Chondrocyte (in vitro differentiated cells): ENCODE results near the gene AGO3. TPM values are rescaled to one million over a fixed set of nuclear protein-coding genes. Genes with fewer than 3 reads are reported as not detected.
A peak's percentile ranks its signal among the peaks of the same experiment; 100 is the strongest.

Experiments
- DNase-seq: peaks from one replicate; pipeline ENCODE4 v3.0.0; 2021; ENCODE audit warnings: mixed read lengths, low spot score
- H3K27ac Mint-ChIP-seq: one replicate; pipeline ENCODE4 v1.8.0; 2021; ENCODE audit warnings: mild to moderate bottlenecking, moderate library complexity, mixed read lengths; ENCODE audit not compliant: unreplicated experiment
- H3K27me3 Mint-ChIP-seq: 2 replicates; pipeline ENCODE4 v1.8.0; 2021; ENCODE audit warnings: low read depth, mixed read lengths
- H3K36me3 Mint-ChIP-seq: 2 replicates; pipeline ENCODE4 v1.8.0; 2021; ENCODE audit warnings: low read depth, mixed read lengths
- H3K4me1 Mint-ChIP-seq: 2 replicates; pipeline ENCODE4 v1.8.0; 2021; ENCODE audit warnings: low read depth, mild to moderate bottlenecking, mixed read lengths
- H3K4me3 Mint-ChIP-seq: one replicate; pipeline ENCODE4 v1.8.0; 2021; ENCODE audit warnings: mild to moderate bottlenecking, moderate library complexity, mixed read lengths; ENCODE audit not compliant: unreplicated experiment
- H3K9me3 Mint-ChIP-seq: 2 replicates; pipeline ENCODE4 v1.8.0; 2021; ENCODE audit warnings: low read depth, mixed read lengths
- total RNA-seq: library from RNA; stranded (reverse); gene quantifications from 3 replicates; pipeline ENCODE4 v1.2.1, GENCODE V29; 2021
- TF ChIP-seq, protein P1 (sequence below): fragments of 200-600 bp; sonication (generic); IDR thresholded peaks from 2 replicates; pipeline ENCODE4 v1.5.0; 2021; ENCODE audit warnings: antibody characterized with exemption, mild to moderate bottlenecking, moderate library complexity

The AGO3 gene
- total RNA-seq, 1 donor from 2014 or later, result 26.1 TPM

DNA sequence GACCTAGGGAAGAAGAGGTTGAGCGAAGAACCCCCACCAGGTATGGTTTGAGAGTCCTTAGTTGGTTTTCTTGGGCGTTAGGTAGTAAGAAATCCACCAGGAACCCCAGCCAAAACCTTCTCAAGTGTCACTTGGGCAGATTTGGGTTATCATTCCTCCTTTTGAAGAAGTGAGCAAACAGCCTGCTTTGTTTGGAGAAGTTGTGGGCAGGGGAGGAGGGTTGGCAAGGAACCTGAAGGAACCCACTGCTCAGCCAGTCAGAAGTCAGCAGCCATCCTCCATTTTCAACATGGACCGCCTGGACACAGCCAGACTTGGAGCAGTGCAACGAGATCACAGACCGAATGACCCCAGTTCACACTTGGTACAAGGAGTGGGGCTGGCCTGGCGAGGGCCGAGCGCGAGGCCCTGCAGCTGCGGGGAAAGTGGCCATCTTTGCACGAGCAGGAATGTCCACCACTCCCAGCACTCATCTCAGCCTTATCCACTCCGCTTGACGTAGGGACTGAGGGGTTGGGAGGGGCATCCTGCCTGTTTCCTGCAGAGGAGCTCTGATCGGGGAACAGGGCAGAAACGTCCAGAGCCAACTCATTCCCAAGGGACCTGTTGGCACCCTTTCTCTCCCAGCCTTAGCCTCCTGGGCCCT is 165.0 kb downstream of the AGO3 start:
- peaks cover 16% of the 10 kb centered on the region for H3K4me1 Mint-ChIP-seq
- TF ChIP-seq, protein P1, sequence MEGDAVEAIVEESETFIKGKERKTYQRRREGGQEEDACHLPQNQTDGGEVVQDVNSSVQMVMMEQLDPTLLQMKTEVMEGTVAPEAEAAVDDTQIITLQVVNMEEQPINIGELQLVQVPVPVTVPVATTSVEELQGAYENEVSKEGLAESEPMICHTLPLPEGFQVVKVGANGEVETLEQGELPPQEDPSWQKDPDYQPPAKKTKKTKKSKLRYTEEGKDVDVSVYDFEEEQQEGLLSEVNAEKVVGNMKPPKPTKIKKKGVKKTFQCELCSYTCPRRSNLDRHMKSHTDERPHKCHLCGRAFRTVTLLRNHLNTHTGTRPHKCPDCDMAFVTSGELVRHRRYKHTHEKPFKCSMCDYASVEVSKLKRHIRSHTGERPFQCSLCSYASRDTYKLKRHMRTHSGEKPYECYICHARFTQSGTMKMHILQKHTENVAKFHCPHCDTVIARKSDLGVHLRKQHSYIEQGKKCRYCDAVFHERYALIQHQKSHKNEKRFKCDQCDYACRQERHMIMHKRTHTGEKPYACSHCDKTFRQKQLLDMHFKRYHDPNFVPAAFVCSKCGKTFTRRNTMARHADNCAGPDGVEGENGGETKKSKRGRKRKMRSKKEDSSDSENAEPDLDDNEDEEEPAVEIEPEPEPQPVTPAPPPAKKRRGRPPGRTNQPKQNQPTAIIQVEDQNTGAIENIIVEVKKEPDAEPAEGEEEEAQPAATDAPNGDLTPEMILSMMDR, result no peak
- peak; percentile 22 for DNase-seq

DNA sequence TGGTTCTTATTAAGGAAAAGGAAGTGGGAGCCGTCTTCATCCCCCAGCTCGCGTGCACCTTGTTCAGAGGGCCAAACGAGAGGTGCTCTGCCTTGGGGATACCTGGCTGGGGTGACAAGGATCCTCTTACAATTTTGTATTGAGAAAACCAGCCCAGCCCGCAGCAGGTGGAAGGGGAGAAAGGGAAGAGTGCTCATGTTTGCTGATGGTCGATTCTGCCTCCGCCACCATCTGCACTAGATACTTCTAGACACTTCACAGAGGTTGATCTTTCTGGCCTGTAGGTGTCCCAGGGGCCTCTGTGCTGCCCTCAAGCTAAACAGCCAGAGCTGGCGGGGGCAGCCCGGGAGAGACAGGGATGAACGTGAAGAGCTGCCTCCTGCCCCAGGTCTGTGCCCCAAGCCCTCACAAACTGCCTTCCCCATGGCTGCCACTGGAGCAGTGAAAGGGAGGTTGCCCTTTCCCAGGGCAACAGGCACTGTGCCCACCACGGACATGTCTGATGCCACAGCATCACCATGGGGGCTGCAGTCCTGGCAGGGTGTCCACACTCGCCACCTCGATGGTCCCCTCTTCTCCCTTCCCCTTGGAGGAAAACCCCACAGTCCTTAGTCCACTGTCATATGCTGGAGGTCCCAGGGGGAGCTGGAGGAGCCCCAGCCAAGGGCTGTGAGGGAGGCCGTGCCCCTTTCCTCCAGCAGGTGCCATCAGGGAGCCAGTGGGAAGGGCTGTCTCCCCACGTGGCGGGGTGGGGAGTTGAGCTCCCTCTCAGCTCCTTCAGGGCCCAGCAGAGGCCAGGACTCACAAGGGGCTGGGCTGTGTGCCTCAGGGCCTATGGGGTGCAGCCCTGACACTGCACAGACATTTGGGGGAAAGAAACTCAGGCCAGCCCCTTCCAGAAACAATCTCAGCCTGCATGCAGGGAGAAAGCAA is 165.9 kb downstream of the AGO3 start:
- H3K36me3 Mint-ChIP-seq, result peaks cover 8% of the 10 kb centered on the region
- DNase-seq, result no peak

More for the DNA sequence above, 165.0 kb downstream of the AGO3 start:
- Mint-ChIP-seq H3K36me3 (peaks cover 9% of the 10 kb centered on the region), H3K4me3 (no peak overlapping the region), H3K27me3 (no peaks in the 10 kb centered on the region), H3K27ac (no peak overlapping the region), H3K9me3 (no peaks in the 10 kb centered on the region)

DNA sequence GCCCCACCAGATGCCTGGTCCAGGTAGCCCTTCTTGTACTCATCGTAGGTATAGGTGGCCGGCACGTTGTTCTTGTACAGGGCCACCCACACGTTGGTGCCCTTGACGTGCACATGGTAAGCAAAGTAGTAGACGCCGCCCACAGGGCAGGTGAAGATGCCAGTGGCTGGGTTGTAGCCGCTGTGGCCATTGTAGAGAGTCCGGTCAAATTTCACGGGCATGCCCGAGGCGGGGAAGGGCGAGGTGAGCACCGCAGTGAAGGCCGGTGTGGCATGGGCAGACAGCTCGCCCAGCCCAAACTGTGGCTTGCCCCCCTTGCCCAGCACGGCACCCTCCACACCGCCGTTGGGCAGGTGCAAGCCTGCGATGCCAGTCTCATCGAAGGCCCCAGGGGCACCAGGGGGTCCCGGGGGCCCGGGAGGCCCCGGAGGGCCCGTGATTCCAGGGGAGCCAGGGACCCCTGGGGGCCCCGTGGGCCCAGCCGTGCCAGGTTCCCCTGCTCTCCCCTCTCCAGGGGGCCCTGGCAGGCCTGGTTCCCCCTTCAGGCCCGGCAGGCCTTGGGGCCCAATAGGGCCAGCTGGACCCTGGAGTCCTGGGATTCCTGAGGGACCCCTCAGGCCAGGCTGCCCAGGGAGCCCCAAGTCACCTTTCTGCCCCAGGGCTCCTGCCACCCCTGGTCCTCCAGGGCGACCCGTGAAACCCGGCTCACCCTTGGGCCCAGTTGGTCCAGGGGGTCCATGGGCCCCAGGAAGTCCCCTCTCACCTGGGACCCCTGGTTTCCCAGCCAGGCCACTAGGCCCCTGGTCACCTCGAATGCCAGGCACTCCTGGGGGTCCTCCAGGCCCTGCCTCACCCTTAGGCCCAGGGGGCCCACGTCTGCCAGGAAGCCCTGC is 167.0 kb downstream of the AGO3 start:
- DNase-seq, result no peak
- no peaks in the 10 kb centered on the region for H3K27me3 Mint-ChIP-seq
- H3K27ac Mint-ChIP-seq, result no peak overlapping the region
- H3K36me3 Mint-ChIP-seq, result peaks cover 2% of the 10 kb centered on the region
- TF ChIP-seq, protein P1, result no peak
- H3K9me3 Mint-ChIP-seq, result no peaks in the 10 kb centered on the region
- no peak overlapping the region for H3K4me3 Mint-ChIP-seq
- H3K4me1 Mint-ChIP-seq, result peaks cover 14% of the 10 kb centered on the region

More for the DNA sequence above, 165.9 kb downstream of the AGO3 start:
- H3K9me3 Mint-ChIP-seq, result no peaks in the 10 kb centered on the region
- TF ChIP-seq, protein P1, result peak; percentile 61
- H3K4me3 Mint-ChIP-seq, result no peak overlapping the region
- H3K4me1 Mint-ChIP-seq, result peaks cover 14% of the 10 kb centered on the region
- no peak overlapping the region for H3K27ac Mint-ChIP-seq
- H3K27me3 Mint-ChIP-seq, result no peaks in the 10 kb centered on the region

DNA sequence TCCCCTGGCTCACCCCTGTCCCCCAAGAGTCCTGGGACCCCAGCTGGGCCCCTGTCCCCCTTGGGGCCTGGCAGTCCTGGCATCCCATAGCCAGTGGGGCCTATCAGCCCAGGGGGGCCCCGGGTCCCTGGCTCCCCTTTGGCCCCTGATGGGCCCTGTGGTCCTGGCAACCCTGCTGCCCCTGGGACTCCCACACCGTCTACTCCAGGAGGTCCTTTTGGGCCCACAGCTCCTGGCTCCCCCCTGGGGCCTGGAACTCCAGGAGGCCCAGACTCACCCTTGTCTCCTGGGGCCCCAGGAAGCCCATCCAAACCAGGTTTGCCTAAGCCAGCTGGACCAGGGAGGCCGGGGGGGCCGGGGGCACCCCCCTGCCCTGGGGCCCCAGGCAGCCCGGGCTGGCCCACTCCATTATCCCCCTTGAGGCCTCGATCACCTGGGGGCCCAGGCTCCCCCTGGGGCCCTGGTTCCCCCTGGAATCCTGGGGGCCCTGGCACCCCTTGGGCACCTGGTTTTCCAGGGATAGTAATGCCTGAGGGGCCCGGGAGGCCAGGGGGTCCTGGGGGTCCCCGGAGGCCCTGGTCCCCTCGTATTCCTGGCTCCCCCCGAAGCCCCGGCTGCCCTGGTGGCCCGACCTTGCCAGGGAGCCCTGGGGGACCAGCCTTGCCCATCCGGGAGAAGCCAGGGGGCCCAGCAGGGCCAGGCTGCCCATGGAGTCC is 167.9 kb downstream of the AGO3 start:
- Mint-ChIP-seq H3K36me3 (no peaks in the 10 kb centered on the region), H3K27ac (no peak overlapping the region), H3K27me3 (no peaks in the 10 kb centered on the region), H3K4me3 (no peak overlapping the region), H3K9me3 (no peaks in the 10 kb centered on the region), H3K4me1 (peaks cover 14% of the 10 kb centered on the region)
- TF ChIP-seq, protein P1, result no peak
- DNase-seq, result no peak
